Neuronal stem cell (in vitro differentiated cells): Measurements from ENCODE around the gene ZBTB20.

Experiments used
- DNase-seq: peaks from one replicate; pipeline ENCODE4 v3.0.0-alpha.2; 2013; ENCODE audit warnings: low spot score
- H2AFZ ChIP-seq: one replicate; pipeline ENCODE4 v1.6.1; 2013; ENCODE audit warnings: mild to moderate bottlenecking, low read length, inconsistent platforms
- H2AK5ac ChIP-seq: 2 replicates; pipeline ENCODE4 v1.6.1; 2013; ENCODE audit warnings: low read depth, mild to moderate bottlenecking, inconsistent platforms, low read length, moderate library complexity, mixed read lengths
- H2BK120ac ChIP-seq: 2 replicates; pipeline ENCODE4 v1.6.1; 2013; ENCODE audit warnings: low read depth, mild to moderate bottlenecking, inconsistent platforms, low read length, moderate library complexity, mixed read lengths
- H2BK12ac ChIP-seq: one replicate; pipeline ENCODE4 v1.6.1; 2013; ENCODE audit warnings: low read length, inconsistent platforms
- H2BK15ac ChIP-seq: 2 replicates; pipeline ENCODE4 v1.6.1; 2013; ENCODE audit warnings: mild to moderate bottlenecking, low read length, inconsistent platforms, mixed read lengths
- H2BK5ac ChIP-seq: one replicate; pipeline ENCODE4 v1.6.1; 2013; ENCODE audit warnings: inconsistent platforms, mild to moderate bottlenecking, low read length, moderate library complexity
- H3K14ac ChIP-seq: one replicate; pipeline ENCODE4 v1.6.1; 2013; ENCODE audit warnings: low read length, inconsistent platforms
- H3K18ac ChIP-seq: 2 replicates; pipeline ENCODE4 v1.6.1; 2013; ENCODE audit warnings: low read length, inconsistent platforms
- H3K23ac ChIP-seq: 2 replicates; pipeline ENCODE4 v1.6.1; 2013; ENCODE audit warnings: low read depth, mild to moderate bottlenecking, mixed read lengths, low read length, inconsistent platforms; ENCODE audit not compliant: poor library complexity
- H3K27ac ChIP-seq: replicated peaks from 3 replicates; pipeline ENCODE4 v1.5.1; 2013; ENCODE audit warnings: low read length, inconsistent platforms
- H3K27me3 ChIP-seq, 3 experiments: 2 replicates each; pipeline ENCODE4 v1.6.1; 2013; ENCODE audit warnings: low read length in 3 of 3, mild to moderate bottlenecking in 2 of 3, inconsistent platforms in 1 of 3, low read depth in 1 of 3, mixed read lengths in 1 of 3, moderate library complexity in 1 of 3; ENCODE audit not compliant: control insufficient read depth in 3 of 3, insufficient read depth in 3 of 3
- H3K36me3 ChIP-seq, 2 donors: replicated peaks in 1 of 2; 2 replicates each; pipeline ENCODE4 v1.6.1; 2013; ENCODE audit warnings: low read length in 2 of 2; ENCODE audit not compliant: control insufficient read depth in 2 of 2, insufficient read depth in 2 of 2
- H3K4ac ChIP-seq: 2 replicates; pipeline ENCODE4 v1.6.1; 2013; ENCODE audit warnings: inconsistent platforms, mild to moderate bottlenecking, low read length, moderate library complexity
- H3K4me1 ChIP-seq, 2 donors: 1 replicate in 1 of 2; 2 replicates in 1 of 2; pipeline ENCODE4 v1.6.1; 2013; ENCODE audit warnings: low read length in 2 of 2, low read depth in 1 of 2; ENCODE audit not compliant: control insufficient read depth in 2 of 2, insufficient read depth in 1 of 2
- H3K4me2 ChIP-seq: one replicate; pipeline ENCODE4 v1.6.1; 2013; ENCODE audit warnings: mild to moderate bottlenecking, low read length, inconsistent platforms; ENCODE audit not compliant: insufficient read depth, poor library complexity, severe bottlenecking
- H3K4me3 ChIP-seq, 2 donors: 2 replicates each; pipeline ENCODE4 v1.5.1; 2013; ENCODE audit warnings: low read length in 2 of 2, mild to moderate bottlenecking in 2 of 2, inconsistent platforms in 1 of 2, moderate library complexity in 1 of 2
- H3K79me1 ChIP-seq: one replicate; pipeline ENCODE4 v1.6.1; 2013; ENCODE audit warnings: low read depth, mild to moderate bottlenecking, inconsistent platforms, low read length, moderate library complexity
- H3K9ac ChIP-seq: one replicate; pipeline ENCODE4 v1.6.1; 2013; ENCODE audit warnings: mild to moderate bottlenecking, low read depth, low read length, inconsistent platforms; ENCODE audit not compliant: poor library complexity
- H3K9me3 ChIP-seq, 2 donors: replicated peaks in 1 of 2; 2 replicates each; pipeline versions ENCODE3 to v1.6.1; 2013; ENCODE audit warnings: low read length in 2 of 2, mild to moderate bottlenecking in 2 of 2, inconsistent platforms in 1 of 2, low read depth in 1 of 2, mixed read lengths in 1 of 2, moderate library complexity in 1 of 2; ENCODE audit not compliant: control insufficient read depth in 2 of 2, insufficient read depth in 1 of 2
- H4K8ac ChIP-seq: one replicate; pipeline ENCODE4 v1.6.1; 2013; ENCODE audit warnings: low read depth, mild to moderate bottlenecking, inconsistent platforms, low read length, moderate library complexity
- H4K91ac ChIP-seq: one replicate; pipeline ENCODE4 v1.6.1; 2013; ENCODE audit warnings: low read length, low read depth, mild to moderate bottlenecking, inconsistent platforms; ENCODE audit not compliant: poor library complexity
- WGBS, 2 donors: extraction: QIAGEN DNeasy Blood & Tissue Kit; methylation state at CpG; one replicate each; pipeline ENCODE4 v1.1.7; 2013; ENCODE audit warnings: missing lambda C conversion rate in 2 of 2, mixed read lengths in 1 of 2; ENCODE audit not compliant: insufficient read length in 2 of 2, insufficient replicate concordance in 1 of 2; ENCODE audit errors: extremely low coverage in 2 of 2; 5-methylcytosine and 5-hydroxymethylcytosine counted together

ZBTB20 gene

GRCh38 chr3:114356066-114356465 is 791.0 kb downstream of the ZBTB20 start:
- Histone ChIP-seq H3K4ac (no peak overlapping the region), H3K36me3 (peaks cover 0 to 8% of the 10 kb centered on the region in 2 donors), H2AFZ (peak overlapping the region; percentile 15), H3K4me1 (peaks cover 9 to 17% of the 10 kb centered on the region in 2 donors), H3K9ac (no peak overlapping the region), H2BK15ac (no peak overlapping the region), H2BK12ac (no peak overlapping the region), H3K14ac (no peak overlapping the region), H3K23ac (no peak overlapping the region), H2BK120ac (no peak overlapping the region), H3K27me3 (no peaks in the 10 kb centered on the region), H3K4me2 (no peak overlapping the region), H4K91ac (no peak overlapping the region), H2BK5ac (no peak overlapping the region), H3K4me3 (no peak overlapping the region), H2AK5ac (no peak overlapping the region), H4K8ac (no peak overlapping the region), H3K79me1 (no peaks in the 10 kb centered on the region), H3K27ac (peak overlapping the region; percentile 28), H3K18ac (no peak overlapping the region), H3K9me3 (peaks cover 0 to 5% of the 10 kb centered on the region in 2 donors)
- no CpG with 5 or more reads among the region's 4 CpGs for WGBS, 2 donors
- peak; percentile 36 for DNase-seq

GRCh38 chr3:114355653-114356052 is 791.4 kb downstream of the ZBTB20 start:
- peaks cover 0 to 7% of the 10 kb centered on the region in 2 donors for H3K9me3 ChIP-seq
- no peaks in the 10 kb centered on the region for H3K79me1 ChIP-seq
- peaks cover 0 to 12% of the 10 kb centered on the region in 2 donors for H3K36me3 ChIP-seq
- no peak overlapping the region for H4K91ac ChIP-seq
- H2BK5ac ChIP-seq: no peak overlapping the region
- H3K4me3 ChIP-seq: no peak overlapping the region
- peaks cover 9 to 17% of the 10 kb centered on the region in 2 donors for H3K4me1 ChIP-seq
- H3K4me2 ChIP-seq: no peak overlapping the region
- H2BK120ac ChIP-seq: no peak overlapping the region
- H3K27ac ChIP-seq: peak overlapping the region; percentile 28
- no peak overlapping the region for H2BK12ac ChIP-seq
- no peak for DNase-seq
- no peaks in the 10 kb centered on the region for H3K27me3 ChIP-seq
- H3K9ac ChIP-seq: no peak overlapping the region
- H3K23ac ChIP-seq: no peak overlapping the region
- H2AK5ac ChIP-seq: no peak overlapping the region
- H2BK15ac ChIP-seq: no peak overlapping the region
- H3K18ac ChIP-seq: no peak overlapping the region
- H3K14ac ChIP-seq: no peak overlapping the region
- no peak overlapping the region for H3K4ac ChIP-seq
- H4K8ac ChIP-seq: no peak overlapping the region
- H2AFZ ChIP-seq: no peak overlapping the region

- H4K91ac ChIP-seq: peak overlapping the region; percentile 1
- peak overlapping the region; percentile 80 for H2AK5ac ChIP-seq
- H3K9ac ChIP-seq: peak overlapping the region; percentile 31
- peaks cover 0 to 7% of the 10 kb centered on the region in 2 donors for H3K9me3 ChIP-seq
- H3K27ac ChIP-seq: no peak overlapping the region
- DNase-seq: no peak
- H2AFZ ChIP-seq: no peak overlapping the region
- no peaks in the 10 kb centered on the region for H3K27me3 ChIP-seq
- H3K79me1 ChIP-seq: no peaks in the 10 kb centered on the region
- no peak overlapping the region for H2BK5ac ChIP-seq
- peak overlapping the region; percentile 16 for H2BK15ac ChIP-seq
- peak overlapping the region; percentile 76 for H3K23ac ChIP-seq
- peaks cover 0 to 33% of the 10 kb centered on the region in 2 donors for H3K36me3 ChIP-seq
- peak overlapping the region; percentile 20 for H4K8ac ChIP-seq
- H3K4me2 ChIP-seq: no peak overlapping the region
- no peak overlapping the region for H2BK120ac ChIP-seq
- peak overlapping the region in 1 of 2 donors; percentile 7 for H3K4me3 ChIP-seq
- no peak overlapping the region for H2BK12ac ChIP-seq
- H3K4me1 ChIP-seq: peaks cover 9 to 16% of the 10 kb centered on the region in 2 donors
- peak overlapping the region; percentile 65 for H3K14ac ChIP-seq
- no peak overlapping the region for H3K4ac ChIP-seq
- WGBS, 2 donors: no CpG with 5 or more reads among the region's 9 CpGs
- H3K18ac ChIP-seq: peak overlapping the region; percentile 63
These were observed 795.3 kb downstream of the ZBTB20 start for GRCh38 chr3:114351822-114352145.

- Histone ChIP-seq H3K4ac (no peak overlapping the region), H4K91ac (peak overlapping the region; percentile 1), H2AFZ (no peak overlapping the region), H3K23ac (peak overlapping the region; percentile 76), H2AK5ac (peak overlapping the region; percentile 80), H2BK120ac (no peak overlapping the region), H3K9ac (peak overlapping the region; percentile 31), H2BK12ac (peak overlapping the region; percentile 73), H3K4me3 (peak overlapping the region in 1 of 2 donors; percentile 7), H3K9me3 (peaks cover 3 to 7% of the 10 kb centered on the region in 2 donors), H3K18ac (peak overlapping the region; percentile 63), H2BK15ac (peak overlapping the region; percentile 16), H3K4me2 (no peak overlapping the region), H3K79me1 (no peaks in the 10 kb centered on the region), H4K8ac (peak overlapping the region; percentile 20), H3K27ac (no peak overlapping the region), H3K14ac (peak overlapping the region; percentile 65), H3K36me3 (peaks cover 0 to 33% of the 10 kb centered on the region in 2 donors), H2BK5ac (peak overlapping the region; percentile 42), H3K27me3 (no peaks in the 10 kb centered on the region), H3K4me1 (peaks cover 4 to 12% of the 10 kb centered on the region in 2 donors)
- DNase-seq: no peak
- WGBS, 2 donors: no CpG with 5 or more reads among the region's 64 CpGs
These were observed 795.8 kb downstream of the ZBTB20 start for GRCh38 chr3:114351123-114351821.
